ENCODE data around the gene PCDHGA9. TPM values are rescaled to one million over a fixed set of nuclear protein-coding genes. Genes with fewer than 3 reads are reported as not detected.

The PCDHGA9 gene
- total RNA-seq, 1 experiment from 2014 or later = 0.15 TPM

GRCh38 chr5:141422742-141423291, 20.2 kb downstream of the PCDHGA9 start:
- no TSS peak for BruUV-seq (replicated peaks)
- intact Hi-C loops (cut with micrococcal nuclease; ENCODE audit: unreplicated experiment) (no loop called here), in situ Hi-C loops (cut with HindIII; ENCODE audit: low pct_unique_long_range_greater_than_20kb, low sequenced_read_pairs) (no loop called here)
- Histone ChIP-seq H3K4me1 (ENCODE audit: control insufficient read depth, insufficient read depth, low read length) (no peaks in the 10 kb centered on the region; the same call in 1 of the 2 replicates), H3K36me3 (ENCODE audit: control insufficient read depth, insufficient read depth, low read length) (no peaks in the 10 kb centered on the region), H3K27ac (ENCODE audit: low read length) (no peak overlapping the region), H3K27me3 (ENCODE audit: control insufficient read depth, insufficient read depth, low read length) (no peaks in the 10 kb centered on the region), H3K9me3 (ENCODE audit: control insufficient read depth, insufficient read depth, low read depth, low read length) (peaks cover 16% of the 10 kb centered on the region; the same call in 1 of the 2 replicates), H3K4me3 (ENCODE audit: low read depth in 2 of 2, low read length in 2 of 2) (no peak overlapping the region)
- TF ChIP-seq REST (IDR thresholded peaks at IDR 0.05; ENCODE audit: insufficient read depth in 1 of 2, low read depth in 2 of 2, low read length in 1 of 2) (no peak), POLR2AphosphoS5 (IDR thresholded peaks at IDR 0.05; ENCODE audit: low read depth, low read length) (no peak), CTCF (IDR thresholded peaks at IDR 0.05) (no peak)
- ChIA-PET CTCF (interaction anchor here (1.1 kb wide), 1 partner anchor 43 kb away, joined by 3 read pairs; no protein-coding TSS in a partner anchor), POLR2A (no interaction called here)
- DNase-seq (ENCODE audit: low read depth, low spot score) = no peak
- ATAC-seq = no peak

- H3K36me3 ChIP-seq (ENCODE audit: control insufficient read depth, insufficient read depth, low read length) = no peaks in the 10 kb centered on the region
- H3K9me3 ChIP-seq (ENCODE audit: control insufficient read depth, insufficient read depth, low read depth, low read length) = peaks cover 13% of the 10 kb centered on the region; the same call in 1 of the 2 replicates
- no peaks in the 10 kb centered on the region for H3K27me3 ChIP-seq (ENCODE audit: control insufficient read depth, insufficient read depth, low read length)
- no peaks in the 10 kb centered on the region for H3K4me1 ChIP-seq (ENCODE audit: control insufficient read depth, insufficient read depth, low read length)
- H3K27ac ChIP-seq (ENCODE audit: low read length) = no peak overlapping the region
- in situ Hi-C loops (cut with HindIII; ENCODE audit: low pct_unique_long_range_greater_than_20kb, low sequenced_read_pairs) = no loop called here
- no peak overlapping the region for H3K4me3 ChIP-seq (ENCODE audit: low read depth in 2 of 2, low read length in 2 of 2)
- ATAC-seq (no peak), DNase-seq (ENCODE audit: low read depth, low spot score) (no peak)
- POLR2A ChIA-PET = no interaction called here
- no TSS peak for BruUV-seq (replicated peaks)
- intact Hi-C loops (cut with micrococcal nuclease; ENCODE audit: unreplicated experiment) = no loop called here
- CTCF ChIA-PET = interaction anchor here (0.6 kb wide), 1 partner anchor 97 kb away, joined by 3 read pairs; no protein-coding TSS in a partner anchor
- no peak for TF ChIP-seq REST (IDR thresholded peaks at IDR 0.05; ENCODE audit: insufficient read depth in 1 of 2, low read depth in 2 of 2, low read length in 1 of 2)
- TF ChIP-seq SIN3A (IDR thresholded peaks at IDR 0.05; ENCODE audit: borderline replicate concordance, insufficient read depth, low read depth, low read length) = no peak
- TF ChIP-seq POLR2AphosphoS5 (IDR thresholded peaks at IDR 0.05; ENCODE audit: low read depth, low read length) = no peak
- no peak for TF ChIP-seq TCF7L2 (IDR thresholded peaks at IDR 0.05; ENCODE audit: low read depth, low read length)
- no peak for TF ChIP-seq CTCF (IDR thresholded peaks at IDR 0.05)
These were observed 25.3 kb downstream of the PCDHGA9 start for GRCh38 chr5:141427783-141428426.

All from Panc1 (cell line).